ENCODE data around the gene TRPM2. TPM values are rescaled to one million over a fixed set of nuclear protein-coding genes. Genes with fewer than 3 reads are reported as not detected.

Gene TRPM2
- total RNA-seq, 1 donor from 2014 or later = not detected

- no peak overlapping the region for H3K27ac Mint-ChIP-seq (ENCODE audit: unreplicated experiment)
- no peak overlapping the region for H3K4me3 Mint-ChIP-seq (ENCODE audit: unreplicated experiment)
- H3K4me1 Mint-ChIP-seq (ENCODE audit: unreplicated experiment) = no peaks in the 10 kb centered on the region
- no peaks in the 10 kb centered on the region for H3K9me3 Mint-ChIP-seq (ENCODE audit: unreplicated experiment)
- no peaks in the 10 kb centered on the region for H3K36me3 Mint-ChIP-seq (ENCODE audit: unreplicated experiment)
- TF ChIP-seq CTCF (IDR thresholded peaks at IDR 0.05) = no peak
- no peaks in the 10 kb centered on the region for H3K27me3 Mint-ChIP-seq (ENCODE audit: unreplicated experiment)
- DNase-seq (ENCODE audit: extremely low spot score, unreplicated experiment) = no peak
Observed at GRCh38 chr21:44375281-44375651, 21.8 kb downstream of the TRPM2 start.

- no peaks in the 10 kb centered on the region for H3K4me1 Mint-ChIP-seq (ENCODE audit: unreplicated experiment)
- TF ChIP-seq CTCF (IDR thresholded peaks at IDR 0.05) = no peak
- no peaks in the 10 kb centered on the region for H3K27me3 Mint-ChIP-seq (ENCODE audit: unreplicated experiment)
- no peaks in the 10 kb centered on the region for H3K36me3 Mint-ChIP-seq (ENCODE audit: unreplicated experiment)
- no peak overlapping the region for H3K4me3 Mint-ChIP-seq (ENCODE audit: unreplicated experiment)
- no peak for DNase-seq (ENCODE audit: extremely low spot score, unreplicated experiment)
- H3K27ac Mint-ChIP-seq (ENCODE audit: unreplicated experiment) = no peak overlapping the region
- no peaks in the 10 kb centered on the region for H3K9me3 Mint-ChIP-seq (ENCODE audit: unreplicated experiment)
Observed at GRCh38 chr21:44375761-44376241, 22.4 kb downstream of the TRPM2 start.

- Mint-ChIP-seq H3K4me3 (ENCODE audit: unreplicated experiment) (no peak overlapping the region), H3K4me1 (ENCODE audit: unreplicated experiment) (no peaks in the 10 kb centered on the region), H3K9me3 (ENCODE audit: unreplicated experiment) (no peaks in the 10 kb centered on the region), H3K27me3 (ENCODE audit: unreplicated experiment) (no peaks in the 10 kb centered on the region), H3K27ac (ENCODE audit: unreplicated experiment) (no peak overlapping the region), H3K36me3 (ENCODE audit: unreplicated experiment) (no peaks in the 10 kb centered on the region)
- no peak for TF ChIP-seq CTCF (IDR thresholded peaks at IDR 0.05)
- DNase-seq (ENCODE audit: extremely low spot score, unreplicated experiment) = no peak
Observed at GRCh38 chr21:44376606-44377005, 23.2 kb downstream of the TRPM2 start.

- H3K27me3 Mint-ChIP-seq (ENCODE audit: unreplicated experiment) = no peaks in the 10 kb centered on the region
- no peaks in the 10 kb centered on the region for H3K9me3 Mint-ChIP-seq (ENCODE audit: unreplicated experiment)
- H3K4me3 Mint-ChIP-seq (ENCODE audit: unreplicated experiment) = no peak overlapping the region
- no peak for TF ChIP-seq CTCF (IDR thresholded peaks at IDR 0.05)
- H3K4me1 Mint-ChIP-seq (ENCODE audit: unreplicated experiment) = no peaks in the 10 kb centered on the region
- no peak for DNase-seq (ENCODE audit: extremely low spot score, unreplicated experiment)
- no peaks in the 10 kb centered on the region for H3K36me3 Mint-ChIP-seq (ENCODE audit: unreplicated experiment)
- H3K27ac Mint-ChIP-seq (ENCODE audit: unreplicated experiment) = no peak overlapping the region
Observed at GRCh38 chr21:44377201-44377921, 23.9 kb downstream of the TRPM2 start.

- TF ChIP-seq CTCF (IDR thresholded peaks at IDR 0.05) = no peak
- no peak overlapping the region for H3K27ac Mint-ChIP-seq (ENCODE audit: unreplicated experiment)
- H3K4me1 Mint-ChIP-seq (ENCODE audit: unreplicated experiment) = no peaks in the 10 kb centered on the region
- no peaks in the 10 kb centered on the region for H3K27me3 Mint-ChIP-seq (ENCODE audit: unreplicated experiment)
- no peaks in the 10 kb centered on the region for H3K36me3 Mint-ChIP-seq (ENCODE audit: unreplicated experiment)
- no peak overlapping the region for H3K4me3 Mint-ChIP-seq (ENCODE audit: unreplicated experiment)
- DNase-seq (ENCODE audit: extremely low spot score, unreplicated experiment) = no peak
- no peaks in the 10 kb centered on the region for H3K9me3 Mint-ChIP-seq (ENCODE audit: unreplicated experiment)
Observed at GRCh38 chr21:44377922-44378645, 24.7 kb downstream of the TRPM2 start.

All from osteocyte (in vitro differentiated cells).